K562 (cell line): Measurements from ENCODE around the gene PTRH2. TPM values are rescaled to one million over a fixed set of nuclear protein-coding genes. Genes with fewer than 3 reads are reported as not detected.

Source experiments
- GABPA ChIP-seq: fragments of 200-800 bp; sonication (Bioruptor generic); conservative IDR thresholded peaks from 2 replicates; pipeline ENCODE4 v1.6.1; 2016; ENCODE audit warnings: low read depth, missing genetic modification characterization, missing compliant biosample characterization
- JUND ChIP-seq, 2 experiments: IDR thresholded peaks; 2 replicates in 1 of 2; 3 replicates in 1 of 2; pipeline ENCODE4 v1.6.1; 2011; ENCODE audit warnings: borderline replicate concordance in 2 of 2, low read depth in 2 of 2, low read length in 2 of 2, improper control_type of control experiment in 1 of 2, missing biosample characterization in 1 of 2, missing genetic modification characterization in 1 of 2, missing genetic modification reagents in 1 of 2
- MBD2 ChIP-seq: sonication (generic); IDR thresholded peaks from 2 replicates; pipeline ENCODE4 v1.6.1; 2016; ENCODE audit warnings: low read depth, borderline replicate concordance
- PKNOX1 ChIP-seq: fragments of 450-650 bp; IDR thresholded peaks from 2 replicates; pipeline ENCODE4 v1.6.1; 2016
- SMARCA4 ChIP-seq: fragments of 450-650 bp; IDR thresholded peaks from 2 replicates; pipeline ENCODE4 v1.6.1; 2016
- TCF3 ChIP-seq: sonication (generic); formaldehyde crosslinking; IDR thresholded peaks from 2 replicates; pipeline ENCODE4 v1.4.0; 2020; ENCODE audit warnings: mild to moderate bottlenecking, missing genetic modification reagents
- TCF7 ChIP-seq: sonication (generic); IDR thresholded peaks from 2 replicates; pipeline ENCODE4 v1.6.1; 2016; ENCODE audit warnings: antibody characterized with exemption, borderline replicate concordance
- ZNF175 ChIP-seq: fragments of 200-800 bp; sonication (Bioruptor generic); IDR thresholded peaks from 2 replicates; pipeline ENCODE4 v1.6.1; 2016; ENCODE audit warnings: low read depth, mild to moderate bottlenecking, missing genetic modification characterization, missing compliant biosample characterization
- polyA plus RNA-seq, 8 experiments: library from polyadenylated mRNA; depleted of rRNA in 4 of 8; stranded (reverse) in 5 of 8; unstranded in 3 of 8; fragments of >200 nt; fragmentation: Nextera tagmentation in 2 of 8; fragmentation: Illumina TruSeq in 1 of 8; extraction: Ambion mirVana in 2 of 8; extraction: Trizol in 1 of 8; gene quantifications; 2 replicates each; pipeline versions ENCODE4 v1.2.1 to v1.2.3, GENCODE V29; 2011 to 2014; ENCODE audit warnings: inconsistent platforms in 1 of 8, missing spikeins in 1 of 8
- total RNA-seq, 7 experiments: library from RNA; depleted of rRNA in 6 of 7; stranded (reverse); fragments of >200 nt in 6 of 7; fragmentation: Illumina TruSeq in 2 of 7; extraction: Trizol in 2 of 7; gene quantifications; 2 replicates each; pipeline versions ENCODE4 v1.2.1 to v1.2.3, GENCODE V29; 2011 to 2021; ENCODE audit warnings: low replicate concordance in 1 of 7
- TF ChIP-seq, protein P1 (sequence below), 2 experiments: IDR thresholded peaks; 2 replicates each; pipeline ENCODE4 v1.6.1; 2011; ENCODE audit warnings: borderline replicate concordance in 1 of 2, control low read depth in 1 of 2, low read depth in 1 of 2, low read length in 1 of 2, mild to moderate bottlenecking in 1 of 2, mixed read lengths in 1 of 2, moderate library complexity in 1 of 2; ENCODE audit not compliant: insufficient read depth in 1 of 2, insufficient read length in 1 of 2, poor library complexity in 1 of 2, severe bottlenecking in 1 of 2; ENCODE audit errors: extremely low read depth in 1 of 2
- TF ChIP-seq, protein P2 (sequence below): fragments of 250-450 bp; sonication (Bioruptor Pico); IDR thresholded peaks from 2 replicates; pipeline ENCODE4 v1.8.0; 2021; ENCODE audit warnings: borderline replicate concordance, mild to moderate bottlenecking, moderate library complexity; ENCODE audit not compliant: poor library complexity, severe bottlenecking
- TF ChIP-seq, protein P3 (sequence below), 2 experiments: fragments of 450-650 bp in 1 of 2; sonication (generic) in 1 of 2; formaldehyde crosslinking in 1 of 2; IDR thresholded peaks in 1 of 2; conservative IDR thresholded peaks in 1 of 2; 2 replicates each; pipeline versions ENCODE4 v1.6.1 to v1.8.1; 2016 to 2023; ENCODE audit warnings: mild to moderate bottlenecking in 2 of 2, moderate library complexity in 2 of 2, inconsistent platforms in 1 of 2, missing genetic modification reagents in 1 of 2
- TF ChIP-seq, protein P4 (sequence below): sonication (generic); formaldehyde crosslinking; IDR thresholded peaks from 2 replicates; pipeline ENCODE4 v1.8.1; 2023; ENCODE audit warnings: mild to moderate bottlenecking, missing genetic modification reagents

PTRH2 gene
- total and polyA plus RNA-seq, 9 of the 15 experiments (the other 6 are each of a cell fraction or from before 2014, with no cell fraction given), result 53.1 to 210 (median 126) TPM

GRCh38 chr17:59754552-59754951 lies 47.3 kb upstream of the PTRH2 start (continued):
- TF ChIP-seq JUND (IDR thresholded peaks at IDR 0.05; ENCODE audit: borderline replicate concordance, low read depth, low read length) (peak; percentile 78; the same call in 1 of the 2 replicates), JUND (tag; IDR thresholded peaks at IDR 0.05; ENCODE audit: borderline replicate concordance, low read depth, low read length) (peak; percentile 68; the same call in 1 of the 3 replicates), ZNF175 (CRISPR knock-in tag) (0 out of 2 replicates have a peak, but pooled peaks have one; percentile 41), TCF3 (peak; percentile 24; the same call in 1 of the 2 replicates), GABPA (tag) (0 out of 2 replicates have a peak, but pooled peaks have one; percentile 8), PKNOX1 (no peak), SMARCA4 (peak; percentile 47; the same call in 1 of the 2 replicates), MBD2 (no peak), TCF7 (peak; percentile 53; the same call in 1 of the 2 replicates)
- TF ChIP-seq, protein P1, sequence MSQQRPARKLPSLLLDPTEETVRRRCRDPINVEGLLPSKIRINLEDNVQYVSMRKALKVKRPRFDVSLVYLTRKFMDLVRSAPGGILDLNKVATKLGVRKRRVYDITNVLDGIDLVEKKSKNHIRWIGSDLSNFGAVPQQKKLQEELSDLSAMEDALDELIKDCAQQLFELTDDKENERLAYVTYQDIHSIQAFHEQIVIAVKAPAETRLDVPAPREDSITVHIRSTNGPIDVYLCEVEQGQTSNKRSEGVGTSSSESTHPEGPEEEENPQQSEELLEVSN (IDR thresholded peaks at IDR 0.05; ENCODE audit: borderline replicate concordance in 1 of 2, extremely low read depth in 1 of 2, insufficient read depth in 1 of 2, insufficient read length in 1 of 2, low read depth in 1 of 2, low read length in 1 of 2, poor library complexity in 1 of 2, severe bottlenecking in 1 of 2), result no peak
- TF ChIP-seq, protein P2, sequence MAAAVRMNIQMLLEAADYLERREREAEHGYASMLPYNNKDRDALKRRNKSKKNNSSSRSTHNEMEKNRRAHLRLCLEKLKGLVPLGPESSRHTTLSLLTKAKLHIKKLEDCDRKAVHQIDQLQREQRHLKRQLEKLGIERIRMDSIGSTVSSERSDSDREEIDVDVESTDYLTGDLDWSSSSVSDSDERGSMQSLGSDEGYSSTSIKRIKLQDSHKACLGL, result no peak
- TF ChIP-seq, protein P3, sequence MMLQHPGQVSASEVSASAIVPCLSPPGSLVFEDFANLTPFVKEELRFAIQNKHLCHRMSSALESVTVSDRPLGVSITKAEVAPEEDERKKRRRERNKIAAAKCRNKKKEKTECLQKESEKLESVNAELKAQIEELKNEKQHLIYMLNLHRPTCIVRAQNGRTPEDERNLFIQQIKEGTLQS (IDR thresholded peaks at IDR 0.05), result peak; percentile 71
- TF ChIP-seq, protein P3 (CRISPR knock-in tag; conservative IDR thresholded peaks at IDR 0.05), result no peak
- TF ChIP-seq, protein P4, sequence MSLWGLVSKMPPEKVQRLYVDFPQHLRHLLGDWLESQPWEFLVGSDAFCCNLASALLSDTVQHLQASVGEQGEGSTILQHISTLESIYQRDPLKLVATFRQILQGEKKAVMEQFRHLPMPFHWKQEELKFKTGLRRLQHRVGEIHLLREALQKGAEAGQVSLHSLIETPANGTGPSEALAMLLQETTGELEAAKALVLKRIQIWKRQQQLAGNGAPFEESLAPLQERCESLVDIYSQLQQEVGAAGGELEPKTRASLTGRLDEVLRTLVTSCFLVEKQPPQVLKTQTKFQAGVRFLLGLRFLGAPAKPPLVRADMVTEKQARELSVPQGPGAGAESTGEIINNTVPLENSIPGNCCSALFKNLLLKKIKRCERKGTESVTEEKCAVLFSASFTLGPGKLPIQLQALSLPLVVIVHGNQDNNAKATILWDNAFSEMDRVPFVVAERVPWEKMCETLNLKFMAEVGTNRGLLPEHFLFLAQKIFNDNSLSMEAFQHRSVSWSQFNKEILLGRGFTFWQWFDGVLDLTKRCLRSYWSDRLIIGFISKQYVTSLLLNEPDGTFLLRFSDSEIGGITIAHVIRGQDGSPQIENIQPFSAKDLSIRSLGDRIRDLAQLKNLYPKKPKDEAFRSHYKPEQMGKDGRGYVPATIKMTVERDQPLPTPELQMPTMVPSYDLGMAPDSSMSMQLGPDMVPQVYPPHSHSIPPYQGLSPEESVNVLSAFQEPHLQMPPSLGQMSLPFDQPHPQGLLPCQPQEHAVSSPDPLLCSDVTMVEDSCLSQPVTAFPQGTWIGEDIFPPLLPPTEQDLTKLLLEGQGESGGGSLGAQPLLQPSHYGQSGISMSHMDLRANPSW (CRISPR knock-in tag), result no peak
- TF ChIP-seq, all 486 proteins: peak for 15
